Gastroesophageal sphincter (tissue), 4 donors: ENCODE results near the gene SNW1. TPM values are rescaled to one million over a fixed set of nuclear protein-coding genes. Genes with fewer than 3 reads are reported as not detected.

Experiments used
- ATAC-seq: fragments of 150-250 bp; one replicate; pipeline ENCODE4 v1.9.1; 2016; ENCODE audit warnings: mild to moderate bottlenecking, moderate library complexity
- H3K27ac ChIP-seq, 4 donors: fragments of 200-600 bp; sonication (generic) in 3 of 4; 1 replicate in 3 of 4; 2 replicates in 1 of 4; pipeline ENCODE4 v1.5.1; 2016 to 2019
- H3K27me3 ChIP-seq: fragments of 200-600 bp; sonication (generic); one replicate; pipeline ENCODE4 v1.5.1; 2019
- H3K36me3 ChIP-seq, 2 donors: fragments of 200-600 bp; sonication (generic); one replicate each; pipeline ENCODE4 v1.5.1; 2019; ENCODE audit warnings: control low read depth in 1 of 2
- H3K4me1 ChIP-seq, 3 donors: fragments of 200-600 bp; sonication (generic); 1 replicate in 2 of 3; 2 replicates in 1 of 3; pipeline ENCODE4 v1.5.1; 2016 to 2019; ENCODE audit warnings: control low read depth in 2 of 3
- H3K4me3 ChIP-seq, 2 donors: fragments of 200-600 bp; sonication (generic); one replicate each; pipeline ENCODE4 v1.5.1; 2019; ENCODE audit warnings: mild to moderate bottlenecking in 1 of 2, moderate library complexity in 1 of 2
- H3K9me3 ChIP-seq, 3 donors: fragments of 200-600 bp; sonication (generic); one replicate each; pipeline ENCODE4 v1.5.1; 2017 to 2019; ENCODE audit warnings: control low read depth in 2 of 3
- CTCF ChIP-seq, 4 experiments: fragments of 200-600 bp in 2 of 4; fragments of 450-650 bp in 2 of 4; sonication (generic) in 1 of 4; IDR thresholded peaks; one replicate each; pipeline ENCODE4 v1.5.1; 2017 to 2019; ENCODE audit warnings: antibody characterized with exemption in 4 of 4, mild to moderate bottlenecking in 2 of 4, moderate library complexity in 2 of 4
- EP300 ChIP-seq: sonication (generic); formaldehyde crosslinking; IDR thresholded peaks from one replicate; pipeline ENCODE4 v1.6.1; 2017; ENCODE audit warnings: antibody characterized with exemption, mild to moderate bottlenecking
- POLR2A ChIP-seq, 2 donors: fragments of 450-650 bp; IDR thresholded peaks; one replicate each; pipeline ENCODE4 v1.6.1; 2017; ENCODE audit warnings: antibody characterized with exemption in 2 of 2, mild to moderate bottlenecking in 2 of 2, moderate library complexity in 1 of 2
- POLR2AphosphoS5 ChIP-seq: sonication (generic); formaldehyde crosslinking; IDR thresholded peaks from one replicate; pipeline ENCODE4 v1.6.1; 2017; ENCODE audit warnings: antibody characterized with exemption
- WGBS, 2 donors: methylation state at CpG; one replicate each; pipeline ENCODE4 v1.1.5; 2018; ENCODE audit warnings: low coverage in 1 of 2; 5-methylcytosine and 5-hydroxymethylcytosine counted together
- total RNA-seq, 4 donors: library from RNA; depleted of rRNA; stranded (reverse); fragments of >200 nt; gene quantifications; one replicate each; pipeline ENCODE4 v1.1.0, GENCODE V29; 2016

The SNW1 gene
- total RNA-seq, 4 donors from 2014 or later = 43.7 to 70.5 (median 49.4) TPM

DNA sequence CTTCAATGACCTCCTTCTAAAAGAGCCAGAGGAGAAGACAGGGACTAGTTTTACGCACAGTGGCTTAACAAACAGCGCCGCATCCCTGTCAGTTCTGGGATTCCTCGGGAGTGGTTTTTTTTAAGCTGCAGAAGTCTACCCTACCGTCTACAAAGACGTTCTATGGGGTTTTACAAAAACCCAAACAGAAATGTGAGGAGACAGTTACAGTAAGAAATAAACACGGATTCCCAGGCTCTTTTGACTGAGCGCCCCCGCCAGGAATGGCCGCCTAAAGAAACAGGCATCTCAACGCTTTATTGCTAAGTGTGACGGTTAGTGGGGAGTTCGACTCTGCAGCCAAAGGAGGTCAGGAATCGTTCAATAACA lies 53.6 kb downstream of the SNW1 start:
- TF ChIP-seq EP300 = no peak
- TF ChIP-seq POLR2A (IDR thresholded peaks at IDR 0.05) = no peak
- TF ChIP-seq CTCF (IDR thresholded peaks at IDR 0.05) = peak in 1 of 4 experiments; percentile 38
- no peak for TF ChIP-seq POLR2AphosphoS5
- ATAC-seq = no peak
- no peaks in the 10 kb centered on the region for H3K27me3 ChIP-seq
- H3K9me3 ChIP-seq = no peaks in the 10 kb centered on the region
- 0% methylated on average over 12 of the region's 14 CpGs; no CpG with 5 or more reads in 1 of the 2 donors for WGBS, 2 donors
- H3K36me3 ChIP-seq = peaks cover 0 to 58% of the 10 kb centered on the region in 2 donors
- peak overlapping the region; percentile 86 to 94 for H3K4me3 ChIP-seq
- H3K27ac ChIP-seq = peak overlapping the region; percentile 26 to 83 (median 76)
- peaks cover 12 to 56% (median 19%) of the 10 kb centered on the region in 3 donors for H3K4me1 ChIP-seq

DNA sequence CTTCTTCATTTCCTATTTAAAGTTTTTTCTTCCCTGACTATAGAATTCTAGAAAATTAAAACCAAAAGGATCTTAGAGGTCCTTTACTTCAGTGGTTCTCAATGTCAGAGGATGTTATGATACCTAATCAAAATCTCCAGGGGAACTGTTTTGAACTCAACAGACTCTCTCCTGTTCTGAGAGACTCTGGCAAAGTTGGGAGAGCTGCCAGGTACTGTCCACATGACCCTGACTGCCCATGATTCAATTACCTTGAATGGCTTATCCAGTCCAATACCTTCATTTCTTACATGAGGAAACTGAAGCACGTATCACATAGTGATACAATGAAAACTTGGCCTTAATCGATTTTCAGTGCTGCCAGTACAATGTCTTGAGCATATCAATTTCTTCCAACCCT lies 69.7 kb downstream of the SNW1 start:
- 72 to 87% methylated on average over 2 of the region's 2 CpGs for WGBS, 2 donors
- no peak for TF ChIP-seq CTCF (IDR thresholded peaks at IDR 0.05)
- Histone ChIP-seq H3K27me3 (no peaks in the 10 kb centered on the region), H3K9me3 (no peaks in the 10 kb centered on the region), H3K4me1 (peaks cover 0 to 7% (median 0%) of the 10 kb centered on the region in 3 donors), H3K36me3 (peaks cover 0 to 97% of the 10 kb centered on the region in 2 donors), H3K4me3 (no peak overlapping the region), H3K27ac (no peak overlapping the region)
- ATAC-seq = no peak

DNA sequence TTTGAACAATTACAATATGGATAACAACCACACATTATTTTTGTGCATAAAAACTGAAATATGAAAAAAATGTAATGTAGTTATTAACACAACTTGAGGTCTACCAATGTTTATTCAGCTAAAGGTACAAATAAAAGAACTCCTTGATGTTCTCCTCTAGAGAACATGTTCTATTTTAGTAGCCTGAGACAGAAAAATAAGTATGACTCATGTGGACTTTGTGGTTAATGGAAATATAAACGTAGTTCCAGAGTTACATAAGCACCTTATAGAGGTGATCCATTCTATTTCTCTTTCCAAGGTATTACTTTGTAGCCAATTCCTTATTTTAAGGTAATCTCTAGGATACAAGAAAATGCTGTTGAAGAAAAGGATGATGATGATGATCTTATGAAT lies 78.8 kb downstream of the SNW1 start:
- 14 to 20% methylated on average over 1 of the region's 1 CpG for WGBS, 2 donors
- Histone ChIP-seq H3K4me1 (peaks cover 3 to 19% (median 6%) of the 10 kb centered on the region in 3 donors), H3K4me3 (no peak overlapping the region), H3K27ac (peak overlapping the region in 3 of 4 donors; percentile 50 to 72 (median 50)), H3K27me3 (no peaks in the 10 kb centered on the region), H3K36me3 (peaks cover 0 to 52% of the 10 kb centered on the region in 2 donors), H3K9me3 (no peaks in the 10 kb centered on the region)
- TF ChIP-seq POLR2AphosphoS5 = no peak
- TF ChIP-seq CTCF (IDR thresholded peaks at IDR 0.05) = no peak
- TF ChIP-seq POLR2A (IDR thresholded peaks at IDR 0.05) = no peak
- TF ChIP-seq EP300 = no peak
- no peak for ATAC-seq

- TF ChIP-seq EP300 = no peak
- TF ChIP-seq POLR2A (IDR thresholded peaks at IDR 0.05) = no peak
- TF ChIP-seq POLR2AphosphoS5 = no peak
- TF ChIP-seq CTCF (IDR thresholded peaks at IDR 0.05) = no peak
- Histone ChIP-seq H3K4me1 (peaks cover 3 to 19% (median 6%) of the 10 kb centered on the region in 3 donors), H3K36me3 (peaks cover 0 to 52% of the 10 kb centered on the region in 2 donors), H3K4me3 (no peak overlapping the region), H3K9me3 (no peaks in the 10 kb centered on the region), H3K27me3 (no peaks in the 10 kb centered on the region), H3K27ac (peak overlapping the region in 3 of 4 donors; percentile 50 to 72 (median 50))
- no peak for ATAC-seq
- 51 to 69% methylated on average over 6 to 7 of the region's 7 CpGs for WGBS, 2 donors
These were observed 79.5 kb downstream of the SNW1 start for GRCh38 chr14:77681196-77682157.

- H3K9me3 ChIP-seq = no peaks in the 10 kb centered on the region
- H3K36me3 ChIP-seq = peaks cover 0 to 79% of the 10 kb centered on the region in 2 donors
- no peak for ATAC-seq
- WGBS, 2 donors = 63 to 86% methylated on average over 2 to 3 of the region's 8 CpGs
- TF ChIP-seq POLR2A (IDR thresholded peaks at IDR 0.05) = no peak
- TF ChIP-seq POLR2AphosphoS5 = no peak
- TF ChIP-seq CTCF (IDR thresholded peaks at IDR 0.05) = no peak
- TF ChIP-seq EP300 = no peak
- H3K4me1 ChIP-seq = no peaks in the 10 kb centered on the region
- H3K4me3 ChIP-seq = no peak overlapping the region
- no peak overlapping the region for H3K27ac ChIP-seq
- no peaks in the 10 kb centered on the region for H3K27me3 ChIP-seq
These were observed 86.0 kb downstream of the SNW1 start for GRCh38 chr14:77674931-77675330.
